HepG2 (cell line): ENCODE measurements around the gene PLB1.

Experiments
- BHLHE40 ChIP-seq: IDR thresholded peaks from 2 replicates; pipeline ENCODE4 v1.6.1; 2011; ENCODE audit warnings: low read length, improper control_type of control experiment
- CREB1 ChIP-seq, 2 experiments: fragments of 450-650 bp in 1 of 2; IDR thresholded peaks; 2 replicates each; pipeline ENCODE4 v1.6.1; 2016 to 2017; ENCODE audit warnings: control low read depth in 1 of 2, mild to moderate bottlenecking in 1 of 2, missing compliant biosample characterization in 1 of 2, missing genetic modification characterization in 1 of 2
- ELF1 ChIP-seq: sonication (generic); formaldehyde crosslinking; IDR thresholded peaks from 2 replicates; pipeline ENCODE4 v1.4.0; 2020; ENCODE audit warnings: missing genetic modification reagents
- FOXK2 ChIP-seq: fragments of 450-650 bp; IDR thresholded peaks from 2 replicates; pipeline ENCODE4 v1.6.1; 2016
- MBD4 ChIP-seq: IDR thresholded peaks from 2 replicates; pipeline ENCODE4 v1.6.1; 2012; ENCODE audit warnings: low read length, inconsistent platforms, borderline replicate concordance
- NBN ChIP-seq: fragments of 450-650 bp; conservative IDR thresholded peaks from 2 replicates; pipeline ENCODE4 v1.6.1; 2017
- PAWR ChIP-seq: sonication (generic); formaldehyde crosslinking; IDR thresholded peaks from 2 replicates; pipeline ENCODE4 v1.4.0; 2020; ENCODE audit warnings: missing genetic modification reagents, mild to moderate bottlenecking, borderline replicate concordance
- POLR2AphosphoS5 ChIP-seq: IDR thresholded peaks from 2 replicates; pipeline ENCODE4 v1.6.1; 2012; ENCODE audit warnings: low read depth, low read length
- UBTF ChIP-seq: sonication (generic); formaldehyde crosslinking; IDR thresholded peaks from 2 replicates; pipeline ENCODE4 v1.4.0; 2020; ENCODE audit warnings: mild to moderate bottlenecking, missing genetic modification reagents
- ZNF746 ChIP-seq: sonication (generic); formaldehyde crosslinking; IDR thresholded peaks from 2 replicates; pipeline ENCODE4 v1.8.0; 2022; ENCODE audit warnings: mild to moderate bottlenecking, missing genetic modification reagents
- ZNF816 ChIP-seq: sonication (generic); formaldehyde crosslinking; IDR thresholded peaks from 2 replicates; pipeline ENCODE4 v1.8.0; 2022; ENCODE audit warnings: missing genetic modification reagents, mild to moderate bottlenecking, borderline replicate concordance
- TF ChIP-seq, protein P1 (sequence below): sonication (generic); formaldehyde crosslinking; IDR thresholded peaks from 2 replicates; pipeline ENCODE4 v1.8.1; 2023; ENCODE audit warnings: missing genetic modification reagents, inconsistent platforms, borderline replicate concordance
- TF ChIP-seq, protein P2 (sequence below): sonication (generic); formaldehyde crosslinking; IDR thresholded peaks from 2 replicates; pipeline ENCODE4 v1.9.0; 2022; ENCODE audit warnings: low read depth, missing genetic modification reagents

GRCh38 chr2:28622101-28622499 is 126.2 kb downstream of the PLB1 start:
- TF ChIP-seq UBTF (CRISPR knock-in tag) = no peak
- no peak for TF ChIP-seq FOXK2
- TF ChIP-seq POLR2AphosphoS5 = no peak
- TF ChIP-seq, protein P1, sequence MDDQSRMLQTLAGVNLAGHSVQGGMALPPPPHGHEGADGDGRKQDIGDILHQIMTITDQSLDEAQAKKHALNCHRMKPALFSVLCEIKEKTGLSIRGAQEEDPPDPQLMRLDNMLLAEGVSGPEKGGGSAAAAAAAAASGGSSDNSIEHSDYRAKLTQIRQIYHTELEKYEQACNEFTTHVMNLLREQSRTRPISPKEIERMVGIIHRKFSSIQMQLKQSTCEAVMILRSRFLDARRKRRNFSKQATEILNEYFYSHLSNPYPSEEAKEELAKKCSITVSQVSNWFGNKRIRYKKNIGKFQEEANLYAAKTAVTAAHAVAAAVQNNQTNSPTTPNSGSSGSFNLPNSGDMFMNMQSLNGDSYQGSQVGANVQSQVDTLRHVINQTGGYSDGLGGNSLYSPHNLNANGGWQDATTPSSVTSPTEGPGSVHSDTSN (CRISPR knock-in tag) = no peak
- TF ChIP-seq ZNF746 (CRISPR knock-in tag) = no peak
- TF ChIP-seq, protein P2, sequence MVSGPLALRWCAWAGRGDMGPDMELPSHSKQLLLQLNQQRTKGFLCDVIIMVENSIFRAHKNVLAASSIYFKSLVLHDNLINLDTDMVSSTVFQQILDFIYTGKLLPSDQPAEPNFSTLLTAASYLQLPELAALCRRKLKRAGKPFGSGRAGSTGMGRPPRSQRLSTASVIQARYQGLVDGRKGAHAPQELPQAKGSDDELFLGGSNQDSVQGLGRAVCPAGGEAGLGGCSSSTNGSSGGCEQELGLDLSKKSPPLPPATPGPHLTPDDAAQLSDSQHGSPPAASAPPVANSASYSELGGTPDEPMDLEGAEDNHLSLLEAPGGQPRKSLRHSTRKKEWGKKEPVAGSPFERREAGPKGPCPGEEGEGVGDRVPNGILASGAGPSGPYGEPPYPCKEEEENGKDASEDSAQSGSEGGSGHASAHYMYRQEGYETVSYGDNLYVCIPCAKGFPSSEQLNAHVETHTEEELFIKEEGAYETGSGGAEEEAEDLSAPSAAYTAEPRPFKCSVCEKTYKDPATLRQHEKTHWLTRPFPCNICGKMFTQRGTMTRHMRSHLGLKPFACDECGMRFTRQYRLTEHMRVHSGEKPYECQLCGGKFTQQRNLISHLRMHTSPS (CRISPR knock-in tag) = no peak
- TF ChIP-seq BHLHE40 = no peak
- TF ChIP-seq CREB1 (IDR thresholded peaks at IDR 0.05) = no peak
- no peak for TF ChIP-seq CREB1 (CRISPR knock-in tag; IDR thresholded peaks at IDR 0.05)
- TF ChIP-seq ZNF816 = no peak
- TF ChIP-seq MBD4 = no peak
- no peak for TF ChIP-seq NBN
- no peak for TF ChIP-seq PAWR
- no peak for TF ChIP-seq ELF1 (CRISPR knock-in tag)
